GM23338 (cell line): ENCODE results near the gene CNTNAP2.

Experiments
- CREB1 ChIP-seq: fragments of 250-450 bp; sonication (Bioruptor Pico); IDR thresholded peaks from 2 replicates; pipeline ENCODE4 v1.5.0; 2020; ENCODE audit warnings: low read depth, mild to moderate bottlenecking, moderate library complexity
- CTCF ChIP-seq, 2 experiments: fragments of 200-600 bp in 1 of 2; sonication (generic) in 1 of 2; conservative IDR thresholded peaks; 2 replicates each; pipeline versions ENCODE4 v1.5.1 to v1.6.1; 2016 to 2017; ENCODE audit warnings: antibody characterized with exemption in 2 of 2, low read depth in 2 of 2, mild to moderate bottlenecking in 2 of 2, moderate library complexity in 1 of 2

- no peak for TF ChIP-seq CREB1
- TF ChIP-seq CTCF (conservative IDR thresholded peaks at IDR 0.05; ENCODE audit: low read depth in 2 of 2), result no peak
These were observed 905.5 kb downstream of the CNTNAP2 start for GRCh38 chr7:147022056-147022455.
